ENCODE data around the gene FABP1.
A peak's percentile ranks its signal among the peaks of the same experiment; 100 is the strongest.

Gene FABP1

DNA sequence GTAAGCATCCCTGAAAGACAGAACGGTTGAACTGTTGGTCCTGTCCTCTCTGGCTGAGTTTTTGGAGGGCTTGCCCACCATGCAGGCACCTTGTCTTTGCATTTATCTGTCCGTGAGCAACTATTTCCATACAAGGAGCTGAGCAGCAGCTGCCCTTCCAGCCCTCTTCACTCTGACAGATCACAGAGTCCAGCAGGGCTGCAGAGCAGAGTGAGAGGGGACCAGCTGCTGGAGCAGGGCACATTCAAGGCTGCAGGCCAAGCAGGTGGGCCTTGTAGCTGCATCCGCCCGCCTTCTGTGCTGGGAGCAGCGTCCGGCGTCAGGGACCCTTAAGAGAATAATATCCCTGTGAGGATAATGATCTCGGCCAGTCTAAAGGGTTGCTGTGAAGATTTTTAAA lies 50.8 kb downstream of the FABP1 start:
- no peak for DNase-seq

DNA sequence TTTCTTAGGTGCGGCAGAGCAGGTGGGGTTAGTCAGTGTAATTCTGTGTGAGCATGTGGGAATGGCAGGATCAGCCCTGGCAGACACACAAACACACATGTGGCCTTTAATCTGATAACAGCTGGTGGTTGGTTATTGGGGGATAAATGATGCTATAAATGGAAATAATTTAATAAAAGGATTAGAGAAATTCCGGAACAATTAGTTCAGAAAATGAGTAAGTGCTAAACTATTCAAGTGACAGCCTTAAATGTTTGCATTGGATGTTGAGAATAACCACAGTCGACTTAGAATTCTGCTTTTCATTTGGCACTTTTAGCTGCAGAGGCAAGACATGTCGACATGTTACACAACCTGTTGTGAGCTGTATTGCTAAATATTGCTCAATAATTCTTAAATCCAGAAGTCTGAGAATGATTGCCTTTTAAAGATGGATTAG lies 53.0 kb downstream of the FABP1 start:
- peak; percentile 88 for DNase-seq

DNA sequence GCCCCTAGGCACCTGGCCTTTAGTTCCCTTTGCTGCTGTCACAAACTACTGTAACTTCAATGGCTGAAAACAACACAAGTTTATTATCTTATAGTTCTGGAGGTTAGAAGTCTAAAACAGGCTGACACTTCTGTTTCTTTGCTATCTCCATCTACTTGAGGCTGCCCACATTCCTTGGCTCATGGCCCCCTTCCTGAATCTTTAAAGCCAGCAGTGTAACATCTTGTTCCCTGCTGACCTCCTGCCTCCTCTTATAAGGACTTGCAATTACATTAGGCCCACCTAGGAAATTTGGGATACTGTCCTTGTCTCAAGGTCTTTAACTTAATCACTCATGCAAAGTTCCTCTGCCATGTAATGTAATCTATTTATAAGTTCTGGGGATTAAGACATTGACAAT lies 53.7 kb downstream of the FABP1 start:
- no peak for DNase-seq
